ENCODE measurements around the gene SNCG.

DNA sequence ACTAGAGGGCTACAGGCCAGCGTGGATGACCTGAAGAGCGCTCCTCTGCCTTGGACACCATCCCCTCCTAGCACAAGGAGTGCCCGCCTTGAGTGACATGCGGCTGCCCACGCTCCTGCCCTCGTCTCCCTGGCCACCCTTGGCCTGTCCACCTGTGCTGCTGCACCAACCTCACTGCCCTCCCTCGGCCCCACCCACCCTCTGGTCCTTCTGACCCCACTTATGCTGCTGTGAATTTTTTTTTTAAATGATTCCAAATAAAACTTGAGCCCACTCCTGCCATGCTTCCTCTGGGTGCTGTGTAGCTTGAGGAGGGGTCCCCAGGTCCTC, 4.5 kb downstream of the SNCG start:
- TF ChIP-seq, protein P1, sequence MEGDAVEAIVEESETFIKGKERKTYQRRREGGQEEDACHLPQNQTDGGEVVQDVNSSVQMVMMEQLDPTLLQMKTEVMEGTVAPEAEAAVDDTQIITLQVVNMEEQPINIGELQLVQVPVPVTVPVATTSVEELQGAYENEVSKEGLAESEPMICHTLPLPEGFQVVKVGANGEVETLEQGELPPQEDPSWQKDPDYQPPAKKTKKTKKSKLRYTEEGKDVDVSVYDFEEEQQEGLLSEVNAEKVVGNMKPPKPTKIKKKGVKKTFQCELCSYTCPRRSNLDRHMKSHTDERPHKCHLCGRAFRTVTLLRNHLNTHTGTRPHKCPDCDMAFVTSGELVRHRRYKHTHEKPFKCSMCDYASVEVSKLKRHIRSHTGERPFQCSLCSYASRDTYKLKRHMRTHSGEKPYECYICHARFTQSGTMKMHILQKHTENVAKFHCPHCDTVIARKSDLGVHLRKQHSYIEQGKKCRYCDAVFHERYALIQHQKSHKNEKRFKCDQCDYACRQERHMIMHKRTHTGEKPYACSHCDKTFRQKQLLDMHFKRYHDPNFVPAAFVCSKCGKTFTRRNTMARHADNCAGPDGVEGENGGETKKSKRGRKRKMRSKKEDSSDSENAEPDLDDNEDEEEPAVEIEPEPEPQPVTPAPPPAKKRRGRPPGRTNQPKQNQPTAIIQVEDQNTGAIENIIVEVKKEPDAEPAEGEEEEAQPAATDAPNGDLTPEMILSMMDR (conservative IDR thresholded peaks at IDR 0.05 in 1 of 2, IDR thresholded peaks at IDR 0.05 in 1 of 2; ENCODE audit: extremely low read depth in 1 of 2, insufficient read depth in 1 of 2, low read depth in 1 of 2, low read length in 2 of 2): no peak
- TF ChIP-seq EZH2 (IDR thresholded peaks at IDR 0.05; ENCODE audit: borderline replicate concordance, low read length): no peak
